Esophagus squamous epithelium (tissue), 5 donors: ENCODE measurements around the gene CD96. TPM values are rescaled to one million over a fixed set of nuclear protein-coding genes. Genes with fewer than 3 reads are reported as not detected.

Experiments used
- DNase-seq: peaks from one replicate; lab custom pipeline; 2025; lab: John Stamatoyannopoulos, UW
- H3K27ac ChIP-seq, 4 donors: fragments of 200-600 bp; sonication (generic); one replicate each; pipeline ENCODE4 v1.5.1; 2016 to 2019; ENCODE audit warnings: mild to moderate bottlenecking in 1 of 4
- H3K27me3 ChIP-seq, 4 donors: fragments of 200-600 bp; sonication (generic); 1 replicate in 3 of 4; 2 replicates in 1 of 4; pipeline versions ENCODE4 v1.5.1 to v1.6.0; 2017 to 2021; ENCODE audit warnings: antibody characterized with exemption in 1 of 4
- H3K36me3 ChIP-seq, 3 donors: fragments of 200-600 bp; sonication (generic); one replicate each; pipeline ENCODE4 v1.5.1; 2016 to 2019
- H3K4me1 ChIP-seq, 3 donors: fragments of 200-600 bp; sonication (generic); one replicate each; pipeline ENCODE4 v1.5.1; 2017 to 2019
- H3K4me3 ChIP-seq, 4 donors: fragments of 200-600 bp; sonication (generic); 1 replicate in 3 of 4; 2 replicates in 1 of 4; pipeline ENCODE4 v1.5.1; 2016 to 2019; ENCODE audit warnings: mild to moderate bottlenecking in 2 of 4, moderate library complexity in 1 of 4
- H3K9me3 ChIP-seq, 3 donors: fragments of 200-600 bp; sonication (generic); one replicate each; pipeline ENCODE4 v1.5.1; 2016 to 2019
- CTCF ChIP-seq, 6 experiments: fragments of 450-650 bp in 4 of 6; fragments of 200-600 bp in 2 of 6; sonication (generic) in 2 of 6; IDR thresholded peaks; one replicate each; pipeline ENCODE4 v1.5.1; 2016 to 2019; ENCODE audit warnings: antibody characterized with exemption in 6 of 6, mild to moderate bottlenecking in 4 of 6, moderate library complexity in 4 of 6
- POLR2A ChIP-seq, 4 donors: fragments of 450-650 bp; IDR thresholded peaks; one replicate each; pipeline ENCODE4 v1.6.1; 2017; ENCODE audit warnings: antibody characterized with exemption in 4 of 4, mild to moderate bottlenecking in 4 of 4, moderate library complexity in 3 of 4
- WGBS, 2 donors: methylation state at CpG; one replicate each; pipeline ENCODE4 v1.1.5; 2018; 5-methylcytosine and 5-hydroxymethylcytosine counted together
- intact Hi-C: fragments of 100-400 bp; cut with DNase I; formaldehyde crosslinking; loops from one replicate; pipeline ENCODE4 v1.15.0; 2022
- total RNA-seq, 4 donors: library from RNA; depleted of rRNA; stranded (reverse); fragments of >200 nt; gene quantifications; one replicate each; pipeline ENCODE4 v1.1.0, GENCODE V29; 2016
- donor health status: DM: yes; HTN: yes; CAD: no.

The CD96 gene
- total RNA-seq, 4 donors from 2014 or later, result 2.4 to 6.9 (median 2.9) TPM

GRCh38 chr3:111690242-111690641 is 148.2 kb downstream of the CD96 start:
- H3K27me3 ChIP-seq, result no peaks in the 10 kb centered on the region
- no peaks in the 10 kb centered on the region for H3K4me1 ChIP-seq
- H3K36me3 ChIP-seq, result no peaks in the 10 kb centered on the region
- H3K27ac ChIP-seq, result no peak overlapping the region
- TF ChIP-seq POLR2A (IDR thresholded peaks at IDR 0.05) (no peak), CTCF (IDR thresholded peaks at IDR 0.05) (no peak)
- WGBS, 2 donors, result 63 to 74% methylated on average over 3 of the region's 3 CpGs
- no peak overlapping the region for H3K4me3 ChIP-seq
- H3K9me3 ChIP-seq, result no peaks in the 10 kb centered on the region
- no peak for DNase-seq
- intact Hi-C loops, result no loop called here

- intact Hi-C loops, result no loop called here
- no peaks in the 10 kb centered on the region for H3K27me3 ChIP-seq
- WGBS, 2 donors, result 45 to 61% methylated on average over 2 of the region's 2 CpGs
- no peak overlapping the region for H3K27ac ChIP-seq
- H3K9me3 ChIP-seq, result no peaks in the 10 kb centered on the region
- TF ChIP-seq POLR2A (IDR thresholded peaks at IDR 0.05) (no peak), CTCF (IDR thresholded peaks at IDR 0.05) (peak in 4 of 6 experiments; percentile 7 to 60 (median 19))
- no peak overlapping the region for H3K4me3 ChIP-seq
- no peaks in the 10 kb centered on the region for H3K4me1 ChIP-seq
- H3K36me3 ChIP-seq, result no peaks in the 10 kb centered on the region
- no peak for DNase-seq
Measured at GRCh38 chr3:111691293-111691909, 149.4 kb downstream of the CD96 start.

- intact Hi-C loops, result no loop called here
- Histone ChIP-seq H3K27me3 (no peaks in the 10 kb centered on the region), H3K4me1 (no peaks in the 10 kb centered on the region), H3K36me3 (no peaks in the 10 kb centered on the region), H3K4me3 (no peak overlapping the region), H3K9me3 (no peaks in the 10 kb centered on the region), H3K27ac (no peak overlapping the region)
- WGBS, 2 donors, result 68 to 69% methylated on average over 8 of the region's 8 CpGs
- no peak for DNase-seq
- TF ChIP-seq CTCF (IDR thresholded peaks at IDR 0.05) (no peak), POLR2A (IDR thresholded peaks at IDR 0.05) (no peak)
Measured at GRCh38 chr3:111692593-111693552, 150.9 kb downstream of the CD96 start.

GRCh38 chr3:111694471-111694870 is 152.5 kb downstream of the CD96 start:
- no peaks in the 10 kb centered on the region for H3K4me1 ChIP-seq
- H3K36me3 ChIP-seq, result no peaks in the 10 kb centered on the region
- no peak overlapping the region for H3K4me3 ChIP-seq
- DNase-seq, result no peak
- no peaks in the 10 kb centered on the region for H3K9me3 ChIP-seq
- WGBS, 2 donors, result 100% methylated on average over 2 of the region's 2 CpGs; no CpG with 5 or more reads in 1 of the 2 donors
- no peak overlapping the region for H3K27ac ChIP-seq
- intact Hi-C loops, result no loop called here
- H3K27me3 ChIP-seq, result no peaks in the 10 kb centered on the region
- no peak for TF ChIP-seq POLR2A (IDR thresholded peaks at IDR 0.05)

GRCh38 chr3:111695636-111696117 is 153.7 kb downstream of the CD96 start:
- 19 to 24% methylated on average over 1 of the region's 1 CpG for WGBS, 2 donors
- Histone ChIP-seq H3K4me3 (no peak overlapping the region), H3K36me3 (no peaks in the 10 kb centered on the region), H3K27me3 (no peaks in the 10 kb centered on the region), H3K4me1 (no peaks in the 10 kb centered on the region), H3K9me3 (no peaks in the 10 kb centered on the region), H3K27ac (no peak overlapping the region)
- intact Hi-C loops, result no loop called here
- TF ChIP-seq POLR2A (IDR thresholded peaks at IDR 0.05) (no peak), CTCF (IDR thresholded peaks at IDR 0.05) (no peak)
- no peak for DNase-seq
